ENCODE results near the gene HOXA6. TPM values are rescaled to one million over a fixed set of nuclear protein-coding genes. Genes with fewer than 3 reads are reported as not detected.

The HOXA6 gene
- total RNA-seq, 1 donor from 2014 or later: not detected

GRCh38 chr7:27145165-27145913, 2.2 kb downstream of the HOXA6 start:
- intact Hi-C loops (cut with micrococcal nuclease): no loop called here
- peaks cover 2% of the 10 kb centered on the region for H3K4me1 Mint-ChIP-seq (ENCODE audit: low read depth)
- H3K27me3 Mint-ChIP-seq (ENCODE audit: low read depth): peaks cover 40% of the 10 kb centered on the region
- H3K4me3 Mint-ChIP-seq (ENCODE audit: low read depth): no peak overlapping the region
- H3K27ac Mint-ChIP-seq: no peak overlapping the region
- H3K36me3 Mint-ChIP-seq (ENCODE audit: low read depth): no peaks in the 10 kb centered on the region
- H3K9me3 Mint-ChIP-seq: no peaks in the 10 kb centered on the region
- DNase-seq (ENCODE audit: low spot score): no peak

- Mint-ChIP-seq H3K27ac (no peak overlapping the region), H3K27me3 (ENCODE audit: low read depth) (peaks cover 35% of the 10 kb centered on the region), H3K9me3 (no peaks in the 10 kb centered on the region), H3K4me3 (ENCODE audit: low read depth) (no peak overlapping the region), H3K4me1 (ENCODE audit: low read depth) (peaks cover 2% of the 10 kb centered on the region), H3K36me3 (ENCODE audit: low read depth) (no peaks in the 10 kb centered on the region)
- intact Hi-C loops (cut with micrococcal nuclease): no loop called here
- DNase-seq (ENCODE audit: low spot score): no peak
Measured at GRCh38 chr7:27144781-27145164, 2.8 kb downstream of the HOXA6 start.

- H3K36me3 Mint-ChIP-seq (ENCODE audit: low read depth): no peaks in the 10 kb centered on the region
- H3K27me3 Mint-ChIP-seq (ENCODE audit: low read depth): peaks cover 28% of the 10 kb centered on the region
- intact Hi-C loops (cut with micrococcal nuclease): no loop called here
- no peaks in the 10 kb centered on the region for H3K9me3 Mint-ChIP-seq
- no peak overlapping the region for H3K4me3 Mint-ChIP-seq (ENCODE audit: low read depth)
- peaks cover 2% of the 10 kb centered on the region for H3K4me1 Mint-ChIP-seq (ENCODE audit: low read depth)
- no peak overlapping the region for H3K27ac Mint-ChIP-seq
- DNase-seq (ENCODE audit: low spot score): no peak
Measured at GRCh38 chr7:27143950-27144780, 3.4 kb downstream of the HOXA6 start.

- peaks cover 27% of the 10 kb centered on the region for H3K27me3 Mint-ChIP-seq (ENCODE audit: low read depth)
- intact Hi-C loops (cut with micrococcal nuclease): no loop called here
- no peaks in the 10 kb centered on the region for H3K9me3 Mint-ChIP-seq
- no peaks in the 10 kb centered on the region for H3K36me3 Mint-ChIP-seq (ENCODE audit: low read depth)
- DNase-seq (ENCODE audit: low spot score): no peak
- H3K4me1 Mint-ChIP-seq (ENCODE audit: low read depth): peaks cover 2% of the 10 kb centered on the region
- H3K27ac Mint-ChIP-seq: no peak within 1 kb of the TSS
- H3K4me3 Mint-ChIP-seq (ENCODE audit: low read depth): no peak within 1 kb of the TSS
Measured at GRCh38 chr7:27143023-27143949, 4.3 kb downstream of the HOXA6 start, which contains the start of gene HOXA5. HOXA5 (minus strand) TSS chr7:27143681; CDS start chr7:27143607, 74 bp downstream.

GRCh38 chr7:27142580-27143022, 5.0 kb downstream of the HOXA6 start:
- Mint-ChIP-seq H3K27ac (no peak overlapping the region), H3K4me1 (ENCODE audit: low read depth) (no peaks in the 10 kb centered on the region), H3K27me3 (ENCODE audit: low read depth) (peaks cover 29% of the 10 kb centered on the region), H3K9me3 (no peaks in the 10 kb centered on the region), H3K4me3 (ENCODE audit: low read depth) (no peak overlapping the region), H3K36me3 (ENCODE audit: low read depth) (no peaks in the 10 kb centered on the region)
- intact Hi-C loops (cut with micrococcal nuclease): no loop called here
- no peak for DNase-seq (ENCODE audit: low spot score)

- DNase-seq (ENCODE audit: low spot score): no peak
- no peaks in the 10 kb centered on the region for H3K4me1 Mint-ChIP-seq (ENCODE audit: low read depth)
- intact Hi-C loops (cut with micrococcal nuclease): no loop called here
- H3K4me3 Mint-ChIP-seq (ENCODE audit: low read depth): no peak overlapping the region
- H3K27ac Mint-ChIP-seq: no peak overlapping the region
- no peaks in the 10 kb centered on the region for H3K36me3 Mint-ChIP-seq (ENCODE audit: low read depth)
- peaks cover 29% of the 10 kb centered on the region for H3K27me3 Mint-ChIP-seq (ENCODE audit: low read depth)
- no peaks in the 10 kb centered on the region for H3K9me3 Mint-ChIP-seq
Measured at GRCh38 chr7:27141923-27142579, 5.5 kb downstream of the HOXA6 start.

GRCh38 chr7:27141137-27141922, 6.2 kb downstream of the HOXA6 start:
- DNase-seq (ENCODE audit: low spot score): no peak
- no peaks in the 10 kb centered on the region for H3K4me1 Mint-ChIP-seq (ENCODE audit: low read depth)
- H3K4me3 Mint-ChIP-seq (ENCODE audit: low read depth): no peak overlapping the region
- H3K9me3 Mint-ChIP-seq: no peaks in the 10 kb centered on the region
- H3K27ac Mint-ChIP-seq: no peak overlapping the region
- no peaks in the 10 kb centered on the region for H3K36me3 Mint-ChIP-seq (ENCODE audit: low read depth)
- H3K27me3 Mint-ChIP-seq (ENCODE audit: low read depth): peaks cover 29% of the 10 kb centered on the region
- intact Hi-C loops (cut with micrococcal nuclease): no loop called here

- intact Hi-C loops (cut with micrococcal nuclease): no loop called here
- no peak overlapping the region for H3K4me3 Mint-ChIP-seq (ENCODE audit: low read depth)
Measured at GRCh38 chr7:27140126-27140857, 7.3 kb downstream of the HOXA6 start.

GRCh38 chr7:27139334-27140125, 8.0 kb downstream of the HOXA6 start:
- peaks cover 39% of the 10 kb centered on the region for H3K27me3 Mint-ChIP-seq (ENCODE audit: low read depth)
- peaks cover 7% of the 10 kb centered on the region for H3K4me1 Mint-ChIP-seq (ENCODE audit: low read depth)
- H3K9me3 Mint-ChIP-seq: no peaks in the 10 kb centered on the region
- DNase-seq (ENCODE audit: low spot score): no peak
- intact Hi-C loops (cut with micrococcal nuclease): no loop called here
- no peaks in the 10 kb centered on the region for H3K36me3 Mint-ChIP-seq (ENCODE audit: low read depth)
- H3K27ac Mint-ChIP-seq: no peak overlapping the region
- no peak overlapping the region for H3K4me3 Mint-ChIP-seq (ENCODE audit: low read depth)

More at GRCh38 chr7:27140126-27140857, 7.3 kb downstream of the HOXA6 start:
- Mint-ChIP-seq H3K27me3 (ENCODE audit: low read depth) (peaks cover 32% of the 10 kb centered on the region), H3K9me3 (no peaks in the 10 kb centered on the region), H3K27ac (no peak overlapping the region), H3K36me3 (ENCODE audit: low read depth) (no peaks in the 10 kb centered on the region), H3K4me1 (ENCODE audit: low read depth) (no peaks in the 10 kb centered on the region)
- DNase-seq (ENCODE audit: low spot score): no peak

- Mint-ChIP-seq H3K36me3 (ENCODE audit: low read depth) (no peaks in the 10 kb centered on the region), H3K4me3 (ENCODE audit: low read depth) (no peak overlapping the region), H3K27ac (no peak overlapping the region), H3K9me3 (no peaks in the 10 kb centered on the region), H3K4me1 (ENCODE audit: low read depth) (peaks cover 12% of the 10 kb centered on the region), H3K27me3 (ENCODE audit: low read depth) (peaks cover 42% of the 10 kb centered on the region)
- intact Hi-C loops (cut with micrococcal nuclease): no loop called here
- DNase-seq (ENCODE audit: low spot score): no peak
Measured at GRCh38 chr7:27138985-27139333, 8.6 kb downstream of the HOXA6 start.

Data from activated T-helper 2 cell treated with anti-CD3 and anti-CD28 coated beads, Interferon-gamma antibody, Interleukin-2, Interleukin-4, amounts not matched to agents 10 μg/mL and 5 μg/mL and 100 μg/mL, durations not matched to agents 14 hours and 24 hours and 36 hours (primary cell).